Measurements from ENCODE around the gene DNAJC25.

Gene DNAJC25

DNA sequence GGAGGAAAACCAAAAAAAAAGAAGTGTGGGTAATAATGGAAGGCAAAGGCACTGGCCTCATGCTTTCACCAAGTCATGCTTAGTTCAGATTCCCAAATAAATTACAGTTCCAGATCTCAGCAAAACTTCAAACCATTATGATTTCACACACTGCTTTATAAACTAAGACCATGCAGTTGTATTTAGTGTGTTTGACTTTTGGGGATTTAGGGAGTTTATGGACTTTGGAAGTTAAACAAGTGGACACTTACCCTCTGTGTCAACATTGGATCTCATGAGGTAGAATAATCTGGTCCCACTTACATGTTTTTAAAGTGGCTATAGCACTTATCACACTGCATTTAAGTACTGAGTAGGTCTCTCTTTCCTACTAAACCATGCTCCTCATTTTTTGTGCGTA, 3.7 kb downstream of the DNAJC25 start:
- no peak for DNase-seq (ENCODE audit: low read depth)
- TF ChIP-seq POLR2A (IDR thresholded peaks at IDR 0.05; ENCODE audit: extremely low read depth, insufficient read length) (no peak), MYC (IDR thresholded peaks at IDR 0.05; ENCODE audit: low read depth, low read length) (no peak)
- TF ChIP-seq, protein P1, sequence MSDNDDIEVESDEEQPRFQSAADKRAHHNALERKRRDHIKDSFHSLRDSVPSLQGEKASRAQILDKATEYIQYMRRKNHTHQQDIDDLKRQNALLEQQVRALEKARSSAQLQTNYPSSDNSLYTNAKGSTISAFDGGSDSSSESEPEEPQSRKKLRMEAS (IDR thresholded peaks at IDR 0.05; ENCODE audit: low read depth, low read length) = no peak
- TF ChIP-seq, protein P2, sequence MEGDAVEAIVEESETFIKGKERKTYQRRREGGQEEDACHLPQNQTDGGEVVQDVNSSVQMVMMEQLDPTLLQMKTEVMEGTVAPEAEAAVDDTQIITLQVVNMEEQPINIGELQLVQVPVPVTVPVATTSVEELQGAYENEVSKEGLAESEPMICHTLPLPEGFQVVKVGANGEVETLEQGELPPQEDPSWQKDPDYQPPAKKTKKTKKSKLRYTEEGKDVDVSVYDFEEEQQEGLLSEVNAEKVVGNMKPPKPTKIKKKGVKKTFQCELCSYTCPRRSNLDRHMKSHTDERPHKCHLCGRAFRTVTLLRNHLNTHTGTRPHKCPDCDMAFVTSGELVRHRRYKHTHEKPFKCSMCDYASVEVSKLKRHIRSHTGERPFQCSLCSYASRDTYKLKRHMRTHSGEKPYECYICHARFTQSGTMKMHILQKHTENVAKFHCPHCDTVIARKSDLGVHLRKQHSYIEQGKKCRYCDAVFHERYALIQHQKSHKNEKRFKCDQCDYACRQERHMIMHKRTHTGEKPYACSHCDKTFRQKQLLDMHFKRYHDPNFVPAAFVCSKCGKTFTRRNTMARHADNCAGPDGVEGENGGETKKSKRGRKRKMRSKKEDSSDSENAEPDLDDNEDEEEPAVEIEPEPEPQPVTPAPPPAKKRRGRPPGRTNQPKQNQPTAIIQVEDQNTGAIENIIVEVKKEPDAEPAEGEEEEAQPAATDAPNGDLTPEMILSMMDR (IDR thresholded peaks at IDR 0.05; ENCODE audit: low read depth, low read length) = no peak
- no peak overlapping the region for H3K4me3 ChIP-seq (ENCODE audit: low read depth, low read length)

DNA sequence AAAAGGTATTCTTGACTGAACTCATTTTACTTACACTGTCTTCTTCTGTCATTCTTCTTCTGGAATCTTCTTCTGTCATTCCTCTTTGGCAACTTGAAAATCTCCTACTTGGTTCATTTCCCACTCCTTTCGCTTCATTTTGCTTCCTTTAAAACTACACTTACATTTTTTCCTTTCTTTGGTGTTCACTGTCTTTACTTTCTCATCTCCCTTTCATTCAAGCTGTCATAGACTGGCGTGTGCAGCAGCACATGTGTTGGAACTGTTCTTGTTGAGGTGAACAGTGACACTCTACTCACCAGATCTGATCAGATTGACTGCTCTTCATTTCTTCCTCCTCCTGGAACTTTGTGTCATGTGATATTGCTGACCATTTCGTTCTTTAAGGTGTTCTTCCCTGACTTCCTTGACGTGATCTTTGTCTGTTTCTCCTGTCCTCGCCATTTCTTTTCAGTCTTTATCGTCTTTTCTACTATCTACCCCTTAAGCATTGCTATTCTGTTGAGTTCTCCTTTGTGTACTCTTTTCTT, 6.4 kb downstream of the DNAJC25 start:
- no peak overlapping the region for H3K4me3 ChIP-seq (ENCODE audit: low read depth, low read length)
- DNase-seq (ENCODE audit: low read depth) = no peak
- no peak for TF ChIP-seq POLR2A (IDR thresholded peaks at IDR 0.05; ENCODE audit: extremely low read depth, insufficient read length)
- TF ChIP-seq, protein P1 (IDR thresholded peaks at IDR 0.05; ENCODE audit: low read depth, low read length) = no peak
- TF ChIP-seq, protein P2 (IDR thresholded peaks at IDR 0.05; ENCODE audit: low read depth, low read length) = no peak
- no peak for TF ChIP-seq MYC (IDR thresholded peaks at IDR 0.05; ENCODE audit: low read depth, low read length)

DNA sequence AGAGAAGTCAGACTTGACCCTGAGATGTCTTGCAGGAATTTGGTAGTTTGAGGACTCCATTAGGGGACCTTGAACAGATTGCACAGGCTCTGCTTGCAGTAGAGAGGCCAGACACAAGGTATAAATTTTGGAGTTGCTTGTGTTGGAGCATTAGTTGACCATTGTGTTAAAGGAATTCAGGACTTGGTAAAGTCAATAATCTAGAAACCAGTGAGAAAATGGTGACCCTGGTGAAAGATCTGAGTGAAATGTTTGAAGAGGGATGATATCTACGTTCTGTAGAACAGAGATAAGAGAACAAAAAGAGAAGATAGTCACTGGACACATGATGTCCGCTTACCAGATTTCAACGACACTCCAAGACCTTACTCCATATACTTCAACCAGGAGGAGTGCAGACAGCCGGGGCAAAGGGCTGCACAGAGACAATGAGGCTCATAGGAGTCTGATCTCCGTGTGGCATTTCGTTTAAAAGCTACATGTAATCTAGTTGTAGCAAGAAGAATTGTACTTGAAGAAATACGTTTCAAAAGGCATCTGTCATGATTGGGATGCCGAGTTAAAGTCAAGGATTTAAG, 13.2 kb downstream of the DNAJC25 start:
- DNase-seq (ENCODE audit: low read depth) = no peak
- TF ChIP-seq, protein P1 (IDR thresholded peaks at IDR 0.05; ENCODE audit: low read depth, low read length) = no peak
- TF ChIP-seq POLR2A (IDR thresholded peaks at IDR 0.05; ENCODE audit: extremely low read depth, insufficient read length) (no peak), MYC (IDR thresholded peaks at IDR 0.05; ENCODE audit: low read depth, low read length) (no peak)
- TF ChIP-seq, protein P2 (IDR thresholded peaks at IDR 0.05; ENCODE audit: low read depth, low read length) = no peak
- no peak overlapping the region for H3K4me3 ChIP-seq (ENCODE audit: low read depth, low read length)

DNA sequence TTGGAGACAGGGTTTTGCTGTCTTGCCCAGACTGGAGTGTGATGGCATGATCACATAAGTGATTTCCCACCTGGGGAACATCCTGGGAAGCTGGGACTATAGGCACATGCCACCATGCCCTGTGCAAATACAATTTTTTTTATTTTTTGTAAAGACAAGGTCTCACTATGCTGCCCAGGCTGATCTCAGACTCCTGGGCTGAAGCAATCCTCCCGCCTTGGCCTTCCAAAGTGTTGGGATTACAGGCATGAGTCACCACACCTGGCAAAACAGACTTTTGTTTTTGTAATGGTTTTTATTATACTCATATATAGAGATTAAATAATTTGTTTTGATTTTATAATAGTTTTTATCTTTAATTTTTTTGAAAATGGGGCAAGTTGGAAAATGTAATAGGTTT, 14.7 kb downstream of the DNAJC25 start:
- H3K4me3 ChIP-seq (ENCODE audit: low read depth, low read length) = no peak overlapping the region
- DNase-seq (ENCODE audit: low read depth) = no peak
- TF ChIP-seq, protein P1 (IDR thresholded peaks at IDR 0.05; ENCODE audit: low read depth, low read length) = no peak
- TF ChIP-seq MYC (IDR thresholded peaks at IDR 0.05; ENCODE audit: low read depth, low read length) (no peak), POLR2A (IDR thresholded peaks at IDR 0.05; ENCODE audit: extremely low read depth, insufficient read length) (no peak)
- TF ChIP-seq, protein P2 (IDR thresholded peaks at IDR 0.05; ENCODE audit: low read depth, low read length) = no peak

DNA sequence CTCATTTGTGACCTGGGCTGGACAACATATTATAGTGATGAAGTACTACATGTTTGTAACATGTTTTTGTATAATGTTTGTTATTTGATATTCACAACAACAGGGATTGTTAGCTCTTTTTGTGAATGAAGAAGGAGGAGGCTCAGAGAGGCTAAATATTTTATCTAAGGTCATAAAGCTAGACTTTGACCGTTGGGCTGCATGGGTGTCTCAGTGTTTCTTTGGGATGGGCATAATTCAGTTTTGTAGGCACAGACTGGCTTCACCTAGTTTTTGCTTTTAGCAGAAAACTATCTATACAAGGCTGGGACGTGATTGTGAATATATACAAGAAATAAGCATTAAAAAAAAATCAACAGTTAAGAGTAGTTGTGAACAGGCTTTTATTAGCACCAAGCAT, 15.3 kb downstream of the DNAJC25 start:
- TF ChIP-seq, protein P2 (IDR thresholded peaks at IDR 0.05; ENCODE audit: low read depth, low read length) = no peak
- no peak for TF ChIP-seq POLR2A (IDR thresholded peaks at IDR 0.05; ENCODE audit: extremely low read depth, insufficient read length)
- TF ChIP-seq, protein P1 (IDR thresholded peaks at IDR 0.05; ENCODE audit: low read depth, low read length) = no peak
- no peak for TF ChIP-seq MYC (IDR thresholded peaks at IDR 0.05; ENCODE audit: low read depth, low read length)

More for the DNA sequence above, 15.3 kb downstream of the DNAJC25 start:
- no peak overlapping the region for H3K4me3 ChIP-seq (ENCODE audit: low read depth, low read length)
- DNase-seq (ENCODE audit: low read depth) = no peak
